ENCODE results near the gene IMMP2L.

DNA sequence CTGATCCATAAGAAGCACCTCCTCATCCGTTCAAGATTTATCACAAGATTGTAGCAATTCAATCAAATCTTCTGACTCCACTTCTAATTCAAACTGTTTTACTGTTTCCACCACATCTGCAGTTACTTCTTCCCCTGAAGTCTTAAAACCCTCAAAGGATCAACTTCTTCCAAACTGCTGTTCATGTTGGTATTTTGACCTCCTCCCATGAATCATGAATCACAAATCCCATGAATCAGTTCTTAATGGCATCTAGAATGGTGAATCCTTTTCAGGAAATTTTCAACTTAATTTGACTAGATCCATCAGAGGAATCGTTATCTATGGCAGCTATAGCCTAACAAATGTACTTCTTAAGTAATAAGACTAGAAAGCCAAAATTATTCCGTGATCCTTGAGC is 122.3 kb downstream of the IMMP2L start:
- no peak for TF ChIP-seq CTCF (conservative IDR thresholded peaks at IDR 0.05)
- TF ChIP-seq ZFX (IDR thresholded peaks at IDR 0.05) = no peak

Measured in C4-2B (cell line).